ENCODE data around the gene UCP3.

Gene UCP3

GRCh38 chr11:73975479-73975757 is 33.5 kb downstream of the UCP3 start:
- H3K4me3 ChIP-seq (ENCODE audit: low read depth, low read length), result no peak overlapping the region
- no peak for TF ChIP-seq CTCF (IDR thresholded peaks at IDR 0.05; ENCODE audit: low read depth, low read length)

GRCh38 chr11:73974604-73975478 is 34.0 kb downstream of the UCP3 start:
- H3K4me3 ChIP-seq (ENCODE audit: low read depth, low read length), result no peak overlapping the region
- no peak for TF ChIP-seq CTCF (IDR thresholded peaks at IDR 0.05; ENCODE audit: low read depth, low read length)

GRCh38 chr11:73972620-73973449 is 36.0 kb downstream of the UCP3 start:
- H3K4me3 ChIP-seq (ENCODE audit: low read depth, low read length), result no peak overlapping the region
- TF ChIP-seq CTCF (IDR thresholded peaks at IDR 0.05; ENCODE audit: low read depth, low read length), result no peak

- no peak for TF ChIP-seq CTCF (IDR thresholded peaks at IDR 0.05; ENCODE audit: low read depth, low read length)
Observed at GRCh38 chr11:73972187-73972586, 36.7 kb downstream of the UCP3 start.

GRCh38 chr11:73971175-73971719 is 37.6 kb downstream of the UCP3 start:
- TF ChIP-seq CTCF (IDR thresholded peaks at IDR 0.05; ENCODE audit: low read depth, low read length), result no peak
- H3K4me3 ChIP-seq (ENCODE audit: low read depth, low read length), result no peak overlapping the region

More at GRCh38 chr11:73972187-73972586, 36.7 kb downstream of the UCP3 start:
- no peak overlapping the region for H3K4me3 ChIP-seq (ENCODE audit: low read depth, low read length)

- no peak for TF ChIP-seq CTCF (IDR thresholded peaks at IDR 0.05; ENCODE audit: low read depth, low read length)
- H3K4me3 ChIP-seq (ENCODE audit: low read depth, low read length), result no peak overlapping the region
Observed at GRCh38 chr11:73969991-73970800, 38.7 kb downstream of the UCP3 start.

All from WI38 (cell line).